ENCODE data around the gene LAT.

LAT gene

GRCh38 chr16:29009050-29009837, 24.4 kb downstream of the LAT start:
- no peak for DNase-seq (ENCODE audit: low read depth)

- no peak for DNase-seq (ENCODE audit: low read depth)
Observed at GRCh38 chr16:29009838-29010166, 24.9 kb downstream of the LAT start.

- no peak for DNase-seq (ENCODE audit: low read depth)
Observed at GRCh38 chr16:29011112-29011511, 26.3 kb downstream of the LAT start.

GRCh38 chr16:29011851-29012250, 27.0 kb downstream of the LAT start:
- DNase-seq (ENCODE audit: low read depth) = no peak

GRCh38 chr16:29012913-29013553, 28.2 kb downstream of the LAT start:
- no peak for DNase-seq (ENCODE audit: low read depth)

GRCh38 chr16:29014561-29015069, 29.8 kb downstream of the LAT start:
- DNase-seq (ENCODE audit: low read depth) = no peak

- no peak for DNase-seq (ENCODE audit: low read depth)
Observed at GRCh38 chr16:29022196-29022595, 37.3 kb downstream of the LAT start.

- no peak for DNase-seq (ENCODE audit: low read depth)
Observed at GRCh38 chr16:29023279-29024277, 38.7 kb downstream of the LAT start.

GRCh38 chr16:29024278-29024677, 39.4 kb downstream of the LAT start:
- no peak for DNase-seq (ENCODE audit: low read depth)

GRCh38 chr16:29025218-29025617, 40.4 kb downstream of the LAT start:
- DNase-seq (ENCODE audit: low read depth) = no peak

- no peak for DNase-seq (ENCODE audit: low read depth)
Observed at GRCh38 chr16:29025735-29026134, 40.9 kb downstream of the LAT start.

GRCh38 chr16:29028457-29029167, 43.8 kb downstream of the LAT start:
- no peak for DNase-seq (ENCODE audit: low read depth)

- DNase-seq (ENCODE audit: low read depth) = peak; percentile 74
Observed at GRCh38 chr16:29029168-29029994, 44.5 kb downstream of the LAT start.

GRCh38 chr16:29030086-29030840, 45.4 kb downstream of the LAT start:
- DNase-seq (ENCODE audit: low read depth) = no peak

Data from stimulated activated CD8-positive, alpha-beta memory T cell treated with anti-CD3 and anti-CD28 coated beads, Interleukin-12 subunit alpha, Interleukin-12 subunit beta, amount 100 ng/mL, for 1 hour (primary cell).